SH-SY5Y (cell line): ENCODE results near the gene KDM4C.

Source experiments
- GATA2 ChIP-seq: IDR thresholded peaks from 2 replicates; pipeline ENCODE4 v1.6.1; 2011; ENCODE audit warnings: mild to moderate bottlenecking, low read depth, low read length
- GATA3 ChIP-seq: IDR thresholded peaks from 2 replicates; pipeline ENCODE4 v1.6.1; 2011; ENCODE audit warnings: low read depth, mild to moderate bottlenecking, low read length, moderate library complexity

- no peak for TF ChIP-seq GATA3
- TF ChIP-seq GATA2 = no peak
Measured at GRCh38 chr9:7094052-7094451, 336.3 kb downstream of the KDM4C start.
